KMS-11 (cell line): ENCODE measurements around the gene GYS1.
"Not testable (repeated sequence)": the region's sequence is repeated elsewhere in the genome, so short reads cannot be mapped to it uniquely, and the experiment has no call there.

ENCODE experiments used
- H2AFZ ChIP-seq: fragments of 200-600 bp; sonication (generic); 2 replicates; pipeline ENCODE4 v1.6.1; 2016; ENCODE audit warnings: antibody characterized with exemption, mixed run types, low read depth
- H3K27ac ChIP-seq: fragments of 200-600 bp; sonication (generic); 2 replicates; pipeline ENCODE4 v1.6.1; 2016; ENCODE audit warnings: mild to moderate bottlenecking, mixed run types
- H3K27me3 ChIP-seq: fragments of 200-600 bp; sonication (generic); 2 replicates; pipeline ENCODE4 v1.6.1; 2017; ENCODE audit warnings: mild to moderate bottlenecking, low read depth, mixed run types, moderate library complexity; ENCODE audit not compliant: insufficient read depth
- H3K36me3 ChIP-seq: fragments of 200-600 bp; sonication (generic); 2 replicates; pipeline ENCODE4 v1.6.1; 2017; ENCODE audit warnings: mild to moderate bottlenecking, mixed run types; ENCODE audit not compliant: insufficient read depth
- H3K4me1 ChIP-seq: fragments of 200-600 bp; sonication (generic); 2 replicates; pipeline ENCODE4 v1.6.1; 2016; ENCODE audit warnings: mild to moderate bottlenecking, low read depth, mixed run types; ENCODE audit not compliant: poor library complexity, severe bottlenecking
- H3K4me2 ChIP-seq: fragments of 200-600 bp; sonication (generic); 2 replicates; pipeline ENCODE4 v1.7.0; 2016; ENCODE audit warnings: mild to moderate bottlenecking, mixed run types
- H3K4me3 ChIP-seq: fragments of 200-600 bp; sonication (generic); IDR thresholded peaks from 2 replicates; pipeline ENCODE4 v1.6.1; 2017; ENCODE audit warnings: low read depth, low read length, mixed read lengths; ENCODE audit not compliant: insufficient read depth
- H3K79me2 ChIP-seq: fragments of 200-600 bp; sonication (generic); 2 replicates; pipeline ENCODE4 v1.6.1; 2016; ENCODE audit warnings: low read depth, mixed run types; ENCODE audit not compliant: insufficient read depth
- H3K9ac ChIP-seq: fragments of 200-600 bp; sonication (generic); 2 replicates; pipeline ENCODE4 v1.6.1; 2016; ENCODE audit warnings: mild to moderate bottlenecking, mixed run types
- H4K20me1 ChIP-seq: fragments of 200-600 bp; sonication (generic); 2 replicates; pipeline ENCODE4 v1.6.1; 2016; ENCODE audit warnings: mild to moderate bottlenecking, mixed run types; ENCODE audit not compliant: insufficient read depth
- CTCF ChIP-seq: fragments of 200-600 bp; sonication (generic); conservative IDR thresholded peaks from 2 replicates; pipeline ENCODE4 v1.6.1; 2017; ENCODE audit warnings: low read depth, mild to moderate bottlenecking, antibody characterized with exemption, low read length, moderate library complexity, mixed read lengths

GYS1 gene

GRCh38 chr19:49036815-49037214 lies 43.7 kb upstream of the GYS1 start, which contains the start of gene CGB1:
TSS of gene CGB1 (minus strand) at chr19:49036895. CDS start at chr19:49036711, 184 bp downstream.
- H3K27ac ChIP-seq, H3K36me3 ChIP-seq, H2AFZ ChIP-seq, H3K79me2 ChIP-seq, H3K9ac ChIP-seq, H3K4me3 ChIP-seq, H3K4me1 ChIP-seq, H3K4me2 ChIP-seq, H4K20me1 ChIP-seq: not testable (repeated sequence)
- H3K27me3 ChIP-seq = peaks cover 46% of the 10 kb centered on the region
- peak; percentile 65 for TF ChIP-seq CTCF

- H3K27ac ChIP-seq, H3K4me1 ChIP-seq, H3K4me3 ChIP-seq, H3K4me2 ChIP-seq, H3K9ac ChIP-seq, H4K20me1 ChIP-seq, H3K36me3 ChIP-seq, H3K79me2 ChIP-seq, H2AFZ ChIP-seq: not testable (repeated sequence)
- peaks cover 17% of the 10 kb centered on the region for H3K27me3 ChIP-seq
- peak; percentile 60 for TF ChIP-seq CTCF
These were observed 38.7 kb upstream of the GYS1 start, which contains the start of gene CGB2 for GRCh38 chr19:49031642-49032301. TSS of gene CGB2 (plus strand) at chr19:49031890. CDS start at chr19:49032096, 206 bp downstream.

- not testable (repeated sequence) for H3K4me1 ChIP-seq, H3K27ac ChIP-seq, H3K4me3 ChIP-seq, H3K79me2 ChIP-seq, H2AFZ ChIP-seq, H3K36me3 ChIP-seq, H3K4me2 ChIP-seq, H4K20me1 ChIP-seq, H3K9ac ChIP-seq
- peaks cover 15% of the 10 kb centered on the region for H3K27me3 ChIP-seq
These were observed 37.2 kb upstream of the GYS1 start for GRCh38 chr19:49030323-49030722.

GRCh38 chr19:49029749-49030148 lies 36.6 kb upstream of the GYS1 start:
- H2AFZ ChIP-seq, H3K4me3 ChIP-seq, H3K79me2 ChIP-seq, H3K4me2 ChIP-seq, H4K20me1 ChIP-seq, H3K36me3 ChIP-seq, H3K27ac ChIP-seq, H3K9ac ChIP-seq, H3K4me1 ChIP-seq: not testable (repeated sequence)
- H3K27me3 ChIP-seq = peaks cover 15% of the 10 kb centered on the region

GRCh38 chr19:49028686-49029085 lies 35.6 kb upstream of the GYS1 start:
- not testable (repeated sequence) for H3K27me3 ChIP-seq, H3K27ac ChIP-seq, H3K36me3 ChIP-seq, H2AFZ ChIP-seq, H3K79me2 ChIP-seq, H4K20me1 ChIP-seq, H3K4me3 ChIP-seq, H3K4me2 ChIP-seq, H3K9ac ChIP-seq, H3K4me1 ChIP-seq

- H3K4me2 ChIP-seq, H3K4me1 ChIP-seq, H3K4me3 ChIP-seq, H3K27ac ChIP-seq, H3K9ac ChIP-seq, H4K20me1 ChIP-seq, H3K36me3 ChIP-seq, H2AFZ ChIP-seq, H3K79me2 ChIP-seq: not testable (repeated sequence)
- H3K27me3 ChIP-seq = peaks cover 15% of the 10 kb centered on the region; the same call in 1 of the 2 replicates
These were observed 32.5 kb upstream of the GYS1 start for GRCh38 chr19:49025599-49025998.

GRCh38 chr19:49025088-49025487 lies 32.0 kb upstream of the GYS1 start:
- H4K20me1 ChIP-seq, H3K4me1 ChIP-seq, H3K27ac ChIP-seq, H3K79me2 ChIP-seq, H3K4me3 ChIP-seq, H3K4me2 ChIP-seq, H2AFZ ChIP-seq, H3K9ac ChIP-seq, H3K36me3 ChIP-seq: not testable (repeated sequence)
- peaks cover 20% of the 10 kb centered on the region; the same call in 1 of the 2 replicates for H3K27me3 ChIP-seq

GRCh38 chr19:49024233-49024632 lies 31.1 kb upstream of the GYS1 start, which contains the start of gene CGB3:
TSS of gene CGB3 (minus strand) at chr19:49024333. CDS start at chr19:49023971, 362 bp downstream.
- H3K4me2 ChIP-seq, H4K20me1 ChIP-seq: not testable (repeated sequence)

More at GRCh38 chr19:49024233-49024632, 31.1 kb upstream of the GYS1 start, which contains the start of gene CGB3:
- not testable (repeated sequence) for H3K79me2 ChIP-seq, H3K4me3 ChIP-seq, H2AFZ ChIP-seq, H3K36me3 ChIP-seq, H3K9ac ChIP-seq, H3K4me1 ChIP-seq, H3K27ac ChIP-seq
- peaks cover 23% of the 10 kb centered on the region; the same call in 1 of the 2 replicates for H3K27me3 ChIP-seq
